NCI-H446 (cell line): Measurements from ENCODE around the gene LDLRAD4.

Source experiments
- DNase-seq, 2 experiments: peaks; one replicate each; lab custom pipeline; 2025; lab: John Stamatoyannopoulos, UW

LDLRAD4 gene

GRCh38 chr18:13633700-13634099 lies 415.1 kb downstream of the LDLRAD4 start:
- no peak for DNase-seq

GRCh38 chr18:13635046-13635445 lies 416.5 kb downstream of the LDLRAD4 start:
- no peak for DNase-seq

- no peak for DNase-seq
Measured at GRCh38 chr18:13638719-13639595, 420.4 kb downstream of the LDLRAD4 start.

GRCh38 chr18:13640266-13640860 lies 421.8 kb downstream of the LDLRAD4 start:
- DNase-seq: no peak

- DNase-seq: no peak
Measured at GRCh38 chr18:13641551-13642439, 423.2 kb downstream of the LDLRAD4 start.

- DNase-seq: no peak
Measured at GRCh38 chr18:13642440-13642827, 423.9 kb downstream of the LDLRAD4 start.

GRCh38 chr18:13643261-13643751 lies 424.7 kb downstream of the LDLRAD4 start:
- no peak for DNase-seq

- no peak for DNase-seq
Measured at GRCh38 chr18:13645093-13645492, 426.5 kb downstream of the LDLRAD4 start.

GRCh38 chr18:13646633-13647032 lies 428.1 kb downstream of the LDLRAD4 start:
- DNase-seq: no peak

GRCh38 chr18:13647761-13648160 lies 429.2 kb downstream of the LDLRAD4 start:
- no peak for DNase-seq

GRCh38 chr18:13649397-13650390 lies 431.1 kb downstream of the LDLRAD4 start:
- DNase-seq: no peak

- peak in 1 of 2 experiments; percentile 3 for DNase-seq
Measured at GRCh38 chr18:13653746-13654433, 435.3 kb downstream of the LDLRAD4 start.

GRCh38 chr18:13657974-13658373 lies 439.4 kb downstream of the LDLRAD4 start:
- no peak for DNase-seq

GRCh38 chr18:13658436-13659204 lies 440.1 kb downstream of the LDLRAD4 start:
- DNase-seq: no peak

GRCh38 chr18:13660510-13660909 lies 441.9 kb downstream of the LDLRAD4 start:
- no peak for DNase-seq

GRCh38 chr18:13661051-13661778 lies 442.7 kb downstream of the LDLRAD4 start:
- no peak for DNase-seq

- no peak for DNase-seq
Measured at GRCh38 chr18:13661779-13662256, 443.3 kb downstream of the LDLRAD4 start.

- DNase-seq: no peak
Measured at GRCh38 chr18:13672657-13673056, 454.1 kb downstream of the LDLRAD4 start.

GRCh38 chr18:13676471-13676870 lies 457.9 kb downstream of the LDLRAD4 start:
- DNase-seq: no peak
